GM21526 (cell line): ENCODE measurements around the gene ST3GAL4.
"Not testable (repeated sequence)": the region's sequence is repeated elsewhere in the genome, so short reads cannot be mapped to it uniquely, and the experiment has no call there.

Experiments
- ATAC-seq: cut with Tn5 transposase; IDR thresholded peaks from one replicate; pipeline ENCODE4 v1.9.1; 2021; ENCODE audit warnings: moderate library complexity; ENCODE audit not compliant: unreplicated experiment, low FRiP score

Gene ST3GAL4

DNA sequence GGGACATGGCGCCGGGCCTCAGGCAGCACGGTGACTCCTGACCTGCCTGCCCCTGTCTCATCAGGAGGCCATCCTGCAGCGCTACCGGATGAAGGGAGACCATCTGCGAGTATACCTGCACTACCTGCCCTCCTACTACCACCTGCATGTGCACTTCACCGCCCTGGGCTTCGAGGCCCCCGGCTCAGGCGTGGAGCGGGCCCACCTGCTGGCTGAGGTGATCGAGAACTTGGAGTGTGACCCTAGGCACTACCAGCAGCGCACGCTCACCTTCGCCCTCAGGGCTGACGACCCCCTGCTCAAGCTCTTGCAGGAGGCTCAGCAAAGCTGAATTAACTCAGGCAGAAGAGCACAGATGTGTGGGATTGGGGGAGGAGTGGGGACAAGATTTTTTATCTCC is 10.2 kb upstream of the ST3GAL4 start:
- no peak for ATAC-seq

DNA sequence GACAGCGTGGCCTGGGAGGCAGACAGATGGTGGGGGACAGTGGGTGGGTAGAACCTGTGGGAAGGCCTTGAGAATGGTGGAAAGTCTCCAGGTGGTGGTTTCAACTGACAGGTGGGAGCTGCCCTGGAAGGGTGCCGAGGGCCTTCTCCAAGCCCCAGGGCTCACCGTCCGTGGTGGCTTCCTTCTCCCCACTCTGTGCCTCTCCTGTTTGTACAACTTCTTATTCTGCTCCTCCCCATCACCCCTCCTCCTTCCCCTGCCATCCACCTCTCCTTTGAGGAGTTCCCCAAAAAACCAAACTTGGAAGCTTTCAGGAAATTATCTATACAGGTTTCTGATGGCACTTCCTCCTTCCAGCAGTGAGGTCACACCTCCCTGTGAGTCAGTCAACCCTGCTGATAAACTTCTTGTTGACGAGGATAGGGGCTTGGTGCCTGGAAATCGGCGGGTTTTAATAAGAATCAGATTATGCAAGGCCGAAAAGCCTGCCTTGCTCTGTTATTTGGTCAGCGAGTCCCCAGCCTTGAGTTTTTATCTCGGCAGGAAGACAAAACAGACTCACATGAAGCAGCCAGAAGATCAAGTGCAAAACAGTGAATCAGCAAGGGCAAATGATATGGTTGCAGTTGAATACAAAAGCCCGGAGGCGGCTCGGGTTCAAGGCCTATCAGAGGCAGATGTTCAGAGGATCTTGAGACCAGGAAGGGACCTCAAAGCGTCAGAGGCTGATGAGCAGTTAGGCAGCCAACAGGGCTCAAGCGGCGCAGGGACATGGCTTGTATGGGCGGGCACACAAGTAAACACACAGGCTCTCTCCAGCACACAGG is 9.5 kb upstream of the ST3GAL4 start:
- ATAC-seq = no peak

GRCh38 chr11:126346586-126346940 is 8.9 kb upstream of the ST3GAL4 start:
- ATAC-seq = no peak

- not testable (repeated sequence) for ATAC-seq
Measured at GRCh38 chr11:126346946-126347345, 8.5 kb upstream of the ST3GAL4 start.

GRCh38 chr11:126347751-126348668 is 7.5 kb upstream of the ST3GAL4 start:
- ATAC-seq = no peak

GRCh38 chr11:126348806-126349582 is 6.5 kb upstream of the ST3GAL4 start:
- no peak for ATAC-seq

- ATAC-seq = no peak
Measured at GRCh38 chr11:126350836-126351235, 4.7 kb upstream of the ST3GAL4 start.

DNA sequence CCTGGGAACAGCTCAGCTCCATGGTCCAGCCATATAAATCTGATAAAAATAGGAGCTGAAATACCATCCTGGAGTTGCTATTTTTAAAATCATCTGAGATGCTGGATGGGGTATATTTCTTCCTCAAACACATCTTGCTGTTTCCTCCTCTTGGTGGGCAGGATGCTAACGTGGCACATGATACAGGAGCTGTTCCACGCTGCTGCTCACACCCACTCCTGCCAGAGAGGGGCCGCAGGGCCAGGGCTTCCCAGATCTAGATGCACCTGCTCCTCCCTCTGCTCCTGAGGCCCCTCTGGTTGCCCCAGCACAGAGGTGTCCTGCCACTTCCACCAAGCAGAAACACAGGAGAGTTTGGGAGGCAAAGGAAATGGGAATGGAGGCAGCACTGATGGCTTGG is 3.3 kb upstream of the ST3GAL4 start:
- ATAC-seq = no peak

DNA sequence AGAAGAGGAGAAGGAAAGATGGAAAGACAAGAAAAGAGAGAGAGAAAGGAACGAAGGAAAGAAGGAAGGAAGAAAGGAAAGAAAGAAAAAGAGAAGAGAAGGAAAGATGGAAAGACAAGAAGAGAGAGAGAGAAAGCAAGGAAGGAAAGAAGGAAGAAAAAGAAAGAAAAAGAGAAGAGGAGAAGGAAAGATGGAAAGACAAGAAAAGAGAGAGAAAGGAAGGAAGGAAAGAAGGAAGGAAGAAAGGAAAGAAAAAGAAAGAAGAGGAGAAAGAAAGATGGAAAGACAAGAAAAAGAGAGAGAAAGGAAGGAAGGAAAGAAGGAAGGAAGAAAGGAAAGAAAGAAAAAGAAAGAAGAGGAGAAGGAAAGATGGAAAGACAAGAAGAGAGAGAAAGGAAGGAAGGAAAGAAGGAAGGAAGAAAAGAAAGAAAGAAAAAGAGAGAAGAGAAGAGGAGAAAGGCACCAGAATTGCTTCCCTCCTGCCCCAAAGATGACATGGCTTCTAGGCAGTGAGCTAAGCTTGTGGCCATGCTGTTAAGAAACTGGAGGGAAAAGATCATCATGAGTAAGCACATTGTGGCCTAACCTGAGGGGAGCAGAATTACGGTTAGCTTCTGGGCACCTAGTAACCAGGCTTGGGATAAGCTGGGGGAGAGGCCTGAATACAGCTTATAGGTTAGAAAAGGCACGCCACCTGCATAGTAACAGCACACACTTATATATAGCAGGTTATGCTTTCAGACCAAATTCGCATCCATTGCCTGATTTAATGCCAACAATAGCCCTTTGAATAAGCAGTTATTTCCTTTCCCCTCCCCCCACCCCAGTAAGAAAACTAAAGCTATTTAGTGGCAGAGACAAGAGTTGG is 2.3 kb upstream of the ST3GAL4 start:
- no peak for ATAC-seq

DNA sequence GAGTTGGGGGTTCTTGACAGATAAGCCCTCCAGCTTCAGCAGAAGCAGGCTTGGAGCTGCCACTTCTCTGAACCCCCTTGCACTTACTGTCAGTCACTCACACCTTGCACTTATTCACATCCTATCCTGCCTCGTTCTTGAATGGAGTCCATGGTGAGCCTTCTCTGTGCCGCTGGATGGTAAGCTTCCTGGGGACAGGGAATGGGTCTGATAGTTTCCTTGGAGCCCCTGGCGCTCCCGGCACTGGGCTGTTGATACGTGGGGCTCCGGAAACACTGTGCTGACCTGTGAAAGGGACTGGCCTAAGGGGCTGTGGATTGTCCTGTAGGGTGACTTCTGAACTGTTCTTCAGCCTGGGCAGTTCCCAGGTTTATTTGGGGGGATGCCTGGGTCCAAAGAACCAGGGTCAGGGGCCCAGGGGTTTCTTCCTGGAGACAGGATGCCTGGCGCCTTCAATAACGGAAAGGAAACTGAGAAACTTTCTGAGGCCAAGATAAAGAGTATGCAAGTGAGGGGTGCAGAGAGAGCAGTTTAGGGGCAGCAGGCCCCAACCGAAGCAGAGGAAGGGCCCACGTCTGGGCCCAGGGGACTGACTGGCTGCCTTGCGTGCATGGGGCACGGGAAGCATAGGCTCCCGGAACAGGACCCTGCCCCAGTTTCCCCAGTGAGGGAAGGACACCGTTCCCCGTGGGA is 709 bp upstream of the ST3GAL4 start:
- ATAC-seq = peak; percentile 45

- peak; percentile 5 for ATAC-seq
Measured at GRCh38 chr11:126355926-126356897, 726 bp downstream of the ST3GAL4 start.

- ATAC-seq = no peak
Measured at GRCh38 chr11:126357055-126357962, 1.8 kb downstream of the ST3GAL4 start.

DNA sequence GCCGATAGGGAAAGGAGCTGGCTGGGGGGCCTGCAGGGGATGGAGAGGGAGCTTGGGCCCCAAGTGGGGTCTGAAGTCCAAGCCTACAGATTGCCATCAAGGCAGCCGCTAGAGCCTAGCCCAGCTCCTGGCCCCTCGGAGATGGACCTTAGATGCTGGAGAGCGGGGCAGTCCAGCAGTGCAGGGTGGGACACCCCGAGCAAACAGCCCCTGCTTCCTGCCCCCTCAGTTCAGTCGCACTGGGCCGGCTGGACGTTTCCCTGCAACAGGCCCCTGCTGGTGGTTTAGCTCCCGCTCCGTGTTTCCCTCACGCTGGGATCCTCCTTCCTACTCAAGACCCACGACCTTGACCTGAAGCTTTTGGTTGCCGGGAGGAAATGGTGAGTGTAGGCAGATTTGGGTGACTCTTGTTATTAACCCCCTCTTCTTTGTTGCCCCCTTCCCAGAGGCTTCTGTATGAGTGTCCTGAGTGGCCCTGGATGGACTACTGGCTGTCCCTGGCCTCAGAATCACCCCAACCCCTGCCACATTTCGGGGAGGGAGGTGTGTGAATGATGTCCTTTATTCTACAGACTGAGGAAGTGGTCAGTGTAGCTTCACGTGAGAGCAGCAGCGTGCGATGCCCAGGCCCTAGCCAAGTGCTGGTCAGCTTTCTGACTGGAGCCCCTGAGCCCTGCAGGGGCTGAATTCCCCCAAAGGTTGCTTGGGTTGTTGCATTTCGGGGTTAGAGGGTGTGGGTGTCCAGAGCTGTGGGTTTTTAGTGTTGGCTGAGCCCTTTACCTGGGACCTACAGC is 2.7 kb downstream of the ST3GAL4 start:
- no peak for ATAC-seq

DNA sequence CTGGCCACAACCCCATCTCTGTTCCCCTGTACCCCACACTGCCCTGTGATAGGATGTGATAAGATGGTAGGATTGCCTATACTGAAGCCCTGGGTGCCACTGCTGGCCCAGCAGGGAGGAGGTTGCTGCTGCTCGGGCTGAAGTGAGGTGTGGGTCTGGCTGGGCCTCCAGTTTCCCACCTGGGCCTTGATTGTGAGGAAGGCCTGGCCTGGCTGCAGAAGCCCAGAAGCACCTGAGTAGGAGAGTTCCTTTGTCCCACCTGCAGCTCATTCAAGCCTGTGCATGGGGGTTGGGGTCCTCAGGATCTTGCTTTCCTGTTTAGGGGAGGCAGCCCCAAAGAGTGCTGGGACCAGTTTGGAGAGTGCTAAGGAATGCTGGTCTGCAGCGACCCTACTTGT is 3.3 kb downstream of the ST3GAL4 start:
- ATAC-seq = no peak

DNA sequence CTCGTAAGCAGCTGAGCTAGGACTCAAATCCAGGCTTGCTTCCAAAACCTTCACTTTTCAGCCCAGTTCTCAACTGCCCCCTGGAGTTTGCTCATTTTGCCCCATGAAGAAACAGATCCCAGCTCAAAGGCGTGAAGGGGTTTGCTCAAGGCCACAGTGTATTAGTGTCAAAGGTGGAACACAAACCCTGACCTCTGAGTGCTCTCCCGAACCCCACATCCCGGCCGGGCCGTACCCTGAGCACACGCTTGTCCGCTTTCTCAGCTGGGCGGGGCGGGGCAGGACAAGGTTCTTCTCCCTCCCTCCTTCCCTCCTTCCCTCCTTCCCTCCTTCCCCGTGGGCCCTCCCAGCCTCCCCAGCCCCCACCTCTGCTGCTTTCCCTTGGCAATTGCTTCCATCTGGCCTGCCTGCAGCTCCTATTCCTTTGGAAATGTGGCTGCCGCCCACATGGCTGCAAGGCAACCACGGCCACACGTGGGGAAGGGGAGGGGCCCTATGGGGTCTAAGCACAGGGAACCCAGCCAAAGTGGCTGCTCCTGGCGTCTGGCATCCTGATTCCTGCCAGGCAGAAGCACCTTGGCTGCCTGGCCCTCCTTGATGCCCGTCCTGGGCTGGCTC is 4.1 kb downstream of the ST3GAL4 start:
- ATAC-seq = no peak

GRCh38 chr11:126360049-126360446 is 4.6 kb downstream of the ST3GAL4 start:
- ATAC-seq = no peak
